ENCODE data around the gene RAB22A.

RAB22A gene

DNA sequence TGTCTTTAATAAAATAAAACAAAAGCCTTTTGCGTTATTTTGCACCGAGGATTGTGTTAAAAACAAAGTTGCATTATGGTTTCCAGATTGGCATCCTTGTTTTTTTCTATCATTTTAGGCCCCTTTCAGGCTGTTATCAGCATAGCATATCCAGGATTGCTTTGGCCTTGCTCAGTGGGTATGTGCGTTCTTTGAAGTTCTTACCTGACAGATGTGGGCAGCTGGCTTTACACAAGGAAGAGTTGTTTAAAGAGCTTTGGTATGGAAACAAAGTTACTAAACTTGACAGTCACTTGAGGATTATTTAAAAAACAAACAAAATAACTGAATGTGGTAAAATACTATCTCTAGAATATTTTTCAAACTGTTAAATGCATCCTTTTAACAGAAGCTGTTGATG lies 86.1 kb downstream of the RAB22A start:
- no peaks in the 10 kb centered on the region for H3K27me3 ChIP-seq
- H3K36me3 ChIP-seq = peaks cover 11% of the 10 kb centered on the region
- no peak for TF ChIP-seq CTCF (IDR thresholded peaks at IDR 0.05)
- no peak overlapping the region for H3K4me3 ChIP-seq (ENCODE audit: low read depth in 1 of 2, low read length in 1 of 2)
- peaks cover 16 to 17% of the 10 kb centered on the region in 2 experiments for H3K4me1 ChIP-seq (ENCODE audit: control insufficient read depth in 1 of 2, insufficient read depth in 1 of 2, low read depth in 1 of 2, low read length in 1 of 2)
- H3K9me3 ChIP-seq = no peaks in the 10 kb centered on the region
- H3K27ac ChIP-seq = no peak overlapping the region

- Histone ChIP-seq H3K4me3 (ENCODE audit: low read depth in 1 of 2, low read length in 1 of 2) (no peak overlapping the region), H3K27ac (no peak overlapping the region), H3K9me3 (no peaks in the 10 kb centered on the region), H3K4me1 (ENCODE audit: control insufficient read depth in 1 of 2, insufficient read depth in 1 of 2, low read depth in 1 of 2, low read length in 1 of 2) (peaks cover 0 to 3% of the 10 kb centered on the region in 2 experiments), H3K27me3 (no peaks in the 10 kb centered on the region), H3K36me3 (peaks cover 4% of the 10 kb centered on the region)
- no peak for TF ChIP-seq CTCF (IDR thresholded peaks at IDR 0.05)
These were observed 87.9 kb downstream of the RAB22A start for GRCh38 chr20:58397429-58397828.

GRCh38 chr20:58398254-58398653 lies 88.7 kb downstream of the RAB22A start:
- peaks cover 4% of the 10 kb centered on the region for H3K36me3 ChIP-seq
- no peak overlapping the region for H3K4me3 ChIP-seq (ENCODE audit: low read depth in 1 of 2, low read length in 1 of 2)
- TF ChIP-seq CTCF (IDR thresholded peaks at IDR 0.05) = no peak
- peaks cover 0 to 3% of the 10 kb centered on the region in 2 experiments for H3K4me1 ChIP-seq (ENCODE audit: control insufficient read depth in 1 of 2, insufficient read depth in 1 of 2, low read depth in 1 of 2, low read length in 1 of 2)
- no peak overlapping the region for H3K27ac ChIP-seq
- no peaks in the 10 kb centered on the region for H3K9me3 ChIP-seq
- H3K27me3 ChIP-seq = no peaks in the 10 kb centered on the region

GRCh38 chr20:58399926-58400325 lies 90.4 kb downstream of the RAB22A start:
- H3K4me1 ChIP-seq (ENCODE audit: control insufficient read depth in 1 of 2, insufficient read depth in 1 of 2, low read depth in 1 of 2, low read length in 1 of 2) = peaks cover 0 to 3% of the 10 kb centered on the region in 2 experiments
- no peak for TF ChIP-seq CTCF (IDR thresholded peaks at IDR 0.05)

DNA sequence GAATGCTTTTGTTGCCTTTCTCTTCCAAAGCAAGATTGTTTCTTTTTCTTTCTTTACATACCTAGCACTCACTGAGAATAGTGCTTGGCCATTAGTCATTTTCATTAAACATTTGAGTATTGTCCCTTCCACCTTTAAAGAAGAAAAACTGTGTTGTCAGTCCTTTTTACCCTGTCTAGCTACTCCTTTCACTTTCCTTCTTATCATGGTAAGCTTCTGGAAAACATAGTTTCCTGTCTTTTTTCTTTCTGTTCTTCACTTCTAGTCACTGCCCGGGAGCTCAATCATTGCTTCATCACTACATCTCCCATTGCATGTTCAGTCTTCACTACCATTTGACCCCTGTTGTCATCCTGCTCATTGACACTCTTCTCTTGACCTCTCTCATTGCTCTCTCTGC lies 91.6 kb downstream of the RAB22A start:
- Histone ChIP-seq H3K4me1 (ENCODE audit: control insufficient read depth in 1 of 2, insufficient read depth in 1 of 2, low read depth in 1 of 2, low read length in 1 of 2) (peaks cover 0 to 3% of the 10 kb centered on the region in 2 experiments), H3K36me3 (no peaks in the 10 kb centered on the region), H3K27ac (no peak overlapping the region), H3K27me3 (no peaks in the 10 kb centered on the region), H3K9me3 (no peaks in the 10 kb centered on the region), H3K4me3 (ENCODE audit: low read depth in 1 of 2, low read length in 1 of 2) (no peak overlapping the region)
- no peak for TF ChIP-seq CTCF (IDR thresholded peaks at IDR 0.05)

More at GRCh38 chr20:58399926-58400325, 90.4 kb downstream of the RAB22A start:
- Histone ChIP-seq H3K27me3 (no peaks in the 10 kb centered on the region), H3K27ac (no peak overlapping the region), H3K4me3 (ENCODE audit: low read depth in 1 of 2, low read length in 1 of 2) (no peak overlapping the region), H3K36me3 (no peaks in the 10 kb centered on the region), H3K9me3 (no peaks in the 10 kb centered on the region)

DNA sequence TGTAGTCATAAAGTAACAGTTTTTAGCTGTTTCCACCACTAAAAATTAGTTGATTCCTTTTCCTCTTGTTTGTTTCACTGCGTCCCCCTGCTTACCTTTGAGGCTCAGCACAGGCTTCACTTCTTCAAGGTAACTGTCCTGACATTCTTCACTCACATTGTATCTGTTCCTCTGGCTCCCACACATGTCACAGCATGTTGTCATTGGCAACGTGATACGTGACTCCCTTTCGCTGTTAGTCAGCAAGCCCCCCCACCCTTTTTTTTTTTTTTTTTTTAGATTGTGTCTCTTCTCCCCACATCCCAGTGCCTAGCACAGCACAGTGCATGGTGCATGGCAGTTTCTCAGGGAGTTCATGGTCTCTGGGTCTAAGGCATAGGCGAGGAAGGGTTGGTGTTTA lies 92.8 kb downstream of the RAB22A start:
- H3K36me3 ChIP-seq = no peaks in the 10 kb centered on the region
- H3K4me1 ChIP-seq (ENCODE audit: control insufficient read depth in 1 of 2, insufficient read depth in 1 of 2, low read depth in 1 of 2, low read length in 1 of 2) = peaks cover 5 to 6% of the 10 kb centered on the region in 2 experiments
- TF ChIP-seq CTCF (IDR thresholded peaks at IDR 0.05) = no peak
- H3K9me3 ChIP-seq = no peaks in the 10 kb centered on the region
- no peak overlapping the region for H3K4me3 ChIP-seq (ENCODE audit: low read depth in 1 of 2, low read length in 1 of 2)
- no peak overlapping the region for H3K27ac ChIP-seq
- H3K27me3 ChIP-seq = no peaks in the 10 kb centered on the region
